HEK293T (cell line): ENCODE data around the gene ANKMY1.

ENCODE experiments used
- ARNT ChIP-seq: fragments of 450-650 bp; IDR thresholded peaks from 2 replicates; pipeline ENCODE4 v1.6.1; 2017; ENCODE audit warnings: mild to moderate bottlenecking
- BHLHE40 ChIP-seq: fragments of 450-650 bp; IDR thresholded peaks from 2 replicates; pipeline ENCODE4 v1.6.1; 2016; ENCODE audit warnings: mild to moderate bottlenecking, moderate library complexity, borderline replicate concordance
- ELF4 ChIP-seq: fragments of 450-650 bp; IDR thresholded peaks from 2 replicates; pipeline ENCODE4 v1.6.1; 2017; ENCODE audit warnings: antibody characterized with exemption
- FOXA1 ChIP-seq: fragments of 450-650 bp; IDR thresholded peaks from 2 replicates; pipeline ENCODE4 v1.6.1; 2016; ENCODE audit warnings: mild to moderate bottlenecking
- FOXK2 ChIP-seq: fragments of 450-650 bp; IDR thresholded peaks from 2 replicates; pipeline ENCODE4 v1.6.1; 2016; ENCODE audit warnings: mild to moderate bottlenecking
- FOXM1 ChIP-seq: fragments of 450-650 bp; IDR thresholded peaks from 2 replicates; pipeline ENCODE4 v1.6.1; 2017; ENCODE audit warnings: mild to moderate bottlenecking, borderline replicate concordance
- HDGF ChIP-seq: fragments of 450-650 bp; IDR thresholded peaks from 2 replicates; pipeline ENCODE4 v1.6.1; 2017; ENCODE audit warnings: antibody characterized with exemption, borderline replicate concordance
- SP1 ChIP-seq: fragments of 450-650 bp; IDR thresholded peaks from 2 replicates; pipeline ENCODE4 v1.6.1; 2017
- TF ChIP-seq, protein P1 (sequence below): fragments of 450-650 bp; IDR thresholded peaks from 2 replicates; pipeline ENCODE4 v1.6.1; 2016

DNA sequence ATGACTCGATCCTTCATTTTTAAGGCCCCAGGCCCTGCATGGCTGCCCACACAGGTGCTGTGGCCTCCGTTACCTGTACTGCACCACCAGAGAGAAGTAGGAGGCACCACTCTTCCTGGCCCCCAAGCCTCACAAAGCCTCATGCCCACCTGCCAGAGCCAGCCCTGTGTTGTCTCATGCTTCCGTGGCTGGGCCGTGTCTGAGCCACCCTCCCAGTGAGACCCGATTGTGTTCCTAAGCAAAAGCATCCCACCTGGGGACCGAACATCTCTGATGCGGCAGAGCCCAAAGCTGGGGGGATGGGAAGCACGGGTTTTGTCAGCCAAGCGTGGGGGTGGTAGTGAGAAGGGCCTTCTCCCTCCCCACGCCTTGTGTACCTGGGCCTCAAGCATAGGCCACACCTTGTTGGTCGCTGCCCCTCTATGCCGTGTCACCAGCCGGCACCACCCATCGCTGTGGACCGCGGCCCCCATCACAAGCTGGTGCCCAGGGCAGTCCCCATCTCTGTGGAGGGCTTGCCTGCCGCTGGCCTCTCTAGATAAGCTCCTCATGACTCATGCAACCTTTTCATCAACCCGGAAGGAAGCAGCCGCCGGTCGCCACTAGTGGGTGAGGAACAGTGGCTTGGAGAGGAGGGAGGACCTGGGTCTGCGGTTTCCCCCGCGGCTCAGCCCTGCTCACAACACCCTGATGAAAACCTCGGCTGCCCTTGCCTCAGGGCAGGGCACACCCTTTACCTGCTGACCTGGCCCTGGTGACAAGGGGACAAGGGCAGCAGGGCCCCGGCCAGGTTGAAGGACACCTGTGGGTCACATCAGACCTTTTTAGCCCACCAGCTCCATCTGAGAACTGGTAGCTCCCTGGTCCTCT is 7.8 kb upstream of the ANKMY1 start:
- TF ChIP-seq ARNT (no peak), FOXK2 (no peak), FOXA1 (no peak), HDGF (no peak), ELF4 (no peak), SP1 (no peak), FOXM1 (no peak), BHLHE40 (no peak)
- TF ChIP-seq, protein P1, sequence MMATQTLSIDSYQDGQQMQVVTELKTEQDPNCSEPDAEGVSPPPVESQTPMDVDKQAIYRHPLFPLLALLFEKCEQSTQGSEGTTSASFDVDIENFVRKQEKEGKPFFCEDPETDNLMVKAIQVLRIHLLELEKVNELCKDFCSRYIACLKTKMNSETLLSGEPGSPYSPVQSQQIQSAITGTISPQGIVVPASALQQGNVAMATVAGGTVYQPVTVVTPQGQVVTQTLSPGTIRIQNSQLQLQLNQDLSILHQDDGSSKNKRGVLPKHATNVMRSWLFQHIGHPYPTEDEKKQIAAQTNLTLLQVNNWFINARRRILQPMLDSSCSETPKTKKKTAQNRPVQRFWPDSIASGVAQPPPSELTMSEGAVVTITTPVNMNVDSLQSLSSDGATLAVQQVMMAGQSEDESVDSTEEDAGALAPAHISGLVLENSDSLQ = no peak
